Activated naive CD4-positive, alpha-beta T cell treated with anti-CD3 and anti-CD28 coated beads for 36 hours (primary cell): ENCODE data around the gene BACH1. TPM values are rescaled to one million over a fixed set of nuclear protein-coding genes. Genes with fewer than 3 reads are reported as not detected.
"Not testable (repeated sequence)": the region's sequence is repeated elsewhere in the genome, so short reads cannot be mapped to it uniquely, and the experiment has no call there.

Experiments used
- CTCF ChIA-PET: fragments of 350-600 bp; sonication (Branson Sonifier 250); formaldehyde crosslinking; loops from one replicate; lab custom pipeline; 2021; ENCODE audit warnings: antibody characterized with exemption; lab: Charles Lee
- DNase-seq: peaks from one replicate; pipeline ENCODE4 v3.0.0-alpha.2; 2020
- H3K27ac Mint-ChIP-seq: one replicate; pipeline ENCODE4 v1.8.0; 2021; ENCODE audit warnings: mild to moderate bottlenecking, mixed read lengths
- H3K27me3 Mint-ChIP-seq: one replicate; pipeline ENCODE4 v1.8.0; 2021; ENCODE audit warnings: low read depth, mixed read lengths
- H3K36me3 Mint-ChIP-seq: one replicate; pipeline ENCODE4 v1.8.0; 2021; ENCODE audit warnings: low read depth, mixed read lengths
- H3K4me1 Mint-ChIP-seq: one replicate; pipeline ENCODE4 v1.8.0; 2021; ENCODE audit warnings: low read depth, mixed read lengths
- H3K4me3 Mint-ChIP-seq: one replicate; pipeline ENCODE4 v1.8.0; 2021; ENCODE audit warnings: mild to moderate bottlenecking, moderate library complexity, mixed read lengths
- H3K9me3 Mint-ChIP-seq: one replicate; pipeline ENCODE4 v1.8.0; 2021; ENCODE audit warnings: mixed read lengths
- intact Hi-C: fragments of 100-400 bp; cut with micrococcal nuclease; formaldehyde crosslinking; loops from one replicate; pipeline ENCODE4 v1.15.1; 2023
- total RNA-seq, 2 experiments: library from RNA; stranded (reverse); gene quantifications; one replicate each; pipeline ENCODE4 v1.2.3, GENCODE V29; 2021

The BACH1 gene
- total RNA-seq, 2 experiments from 2014 or later: 22.6 to 23.2 TPM

- H3K4me3 Mint-ChIP-seq: no peak overlapping the region
- no peaks in the 10 kb centered on the region for H3K36me3 Mint-ChIP-seq
- H3K27ac Mint-ChIP-seq: peak overlapping the region; percentile 51
- no peaks in the 10 kb centered on the region for H3K27me3 Mint-ChIP-seq
- H3K4me1 Mint-ChIP-seq: peaks cover 15% of the 10 kb centered on the region
- peaks cover 3% of the 10 kb centered on the region for H3K9me3 Mint-ChIP-seq
- intact Hi-C loops: loop anchor here (1.0 to 2.0 kb wide), 3 partner anchors 29 to 69 kb away; no protein-coding TSS in a partner anchor
- DNase-seq: peak; percentile 75
- CTCF ChIA-PET: no interaction called here
Measured at GRCh38 chr21:29265690-29266479, 32.8 kb upstream of the BACH1 start.

- no peak overlapping the region for H3K4me3 Mint-ChIP-seq
- peaks cover 3% of the 10 kb centered on the region for H3K9me3 Mint-ChIP-seq
- no peaks in the 10 kb centered on the region for H3K27me3 Mint-ChIP-seq
- no peak for DNase-seq
- no peak overlapping the region for H3K27ac Mint-ChIP-seq
- no peaks in the 10 kb centered on the region for H3K36me3 Mint-ChIP-seq
- peaks cover 15% of the 10 kb centered on the region for H3K4me1 Mint-ChIP-seq
- intact Hi-C loops: no loop called here
- CTCF ChIA-PET: interaction anchor here (0.7 kb wide), 1 partner anchor 34 kb away, joined by 3 read pairs; no protein-coding TSS in a partner anchor
Measured at GRCh38 chr21:29267666-29268065, 31.1 kb upstream of the BACH1 start.

GRCh38 chr21:29271927-29272333, 26.8 kb upstream of the BACH1 start:
- Mint-ChIP-seq H3K9me3 (no peaks in the 10 kb centered on the region), H3K27ac (no peak overlapping the region), H3K4me3 (no peak overlapping the region), H3K36me3 (no peaks in the 10 kb centered on the region), H3K27me3 (no peaks in the 10 kb centered on the region), H3K4me1 (no peaks in the 10 kb centered on the region)
- intact Hi-C loops: no loop called here
- CTCF ChIA-PET: interaction anchor here (1.6 kb wide), 1 partner anchor 108 kb away, joined by 4 read pairs; no protein-coding TSS in a partner anchor
- DNase-seq: no peak

GRCh38 chr21:29277442-29277841, 21.3 kb upstream of the BACH1 start:
- intact Hi-C loops: no loop called here
- H3K36me3 Mint-ChIP-seq: peaks cover 2% of the 10 kb centered on the region
- CTCF ChIA-PET: no interaction called here
- H3K27me3 Mint-ChIP-seq: no peaks in the 10 kb centered on the region
- H3K9me3 Mint-ChIP-seq: peaks cover 14% of the 10 kb centered on the region
- peaks cover 3% of the 10 kb centered on the region for H3K4me1 Mint-ChIP-seq
- H3K27ac Mint-ChIP-seq: no peak overlapping the region
- no peak for DNase-seq
- H3K4me3 Mint-ChIP-seq: no peak overlapping the region

GRCh38 chr21:29279558-29279957, 19.2 kb upstream of the BACH1 start:
- DNase-seq: no peak
- Mint-ChIP-seq H3K27me3 (no peaks in the 10 kb centered on the region), H3K36me3 (peaks cover 2% of the 10 kb centered on the region), H3K4me3 (no peak overlapping the region), H3K27ac (no peak overlapping the region), H3K9me3 (peaks cover 14% of the 10 kb centered on the region), H3K4me1 (peaks cover 3% of the 10 kb centered on the region)
- intact Hi-C loops: no loop called here
- CTCF ChIA-PET: interaction anchor here (0.7 kb wide), 1 partner anchor 35 kb away, joined by 3 read pairs; no protein-coding TSS in a partner anchor

GRCh38 chr21:29281801-29282200, 16.9 kb upstream of the BACH1 start:
- H3K4me3 Mint-ChIP-seq, CTCF ChIA-PET, intact Hi-C loops, H3K27me3 Mint-ChIP-seq, DNase-seq, H3K27ac Mint-ChIP-seq, H3K36me3 Mint-ChIP-seq, H3K4me1 Mint-ChIP-seq: not testable (repeated sequence)
- H3K9me3 Mint-ChIP-seq: peaks cover 14% of the 10 kb centered on the region

- CTCF ChIA-PET: interaction anchor here (1.0 to 1.8 kb wide), 2 partner anchors 85 to 127 kb away, joined by 4 read pairs; no protein-coding TSS in a partner anchor
- H3K27ac Mint-ChIP-seq: no peak overlapping the region
- intact Hi-C loops: no loop called here
- H3K27me3 Mint-ChIP-seq: no peaks in the 10 kb centered on the region
- no peak overlapping the region for H3K4me3 Mint-ChIP-seq
- peaks cover 7% of the 10 kb centered on the region for H3K4me1 Mint-ChIP-seq
- H3K36me3 Mint-ChIP-seq: no peaks in the 10 kb centered on the region
- no peak for DNase-seq
- no peaks in the 10 kb centered on the region for H3K9me3 Mint-ChIP-seq
Measured at GRCh38 chr21:29287383-29287782, 11.3 kb upstream of the BACH1 start.

- H3K4me3 Mint-ChIP-seq: no peak overlapping the region
- H3K4me1 Mint-ChIP-seq: peaks cover 7% of the 10 kb centered on the region
Measured at GRCh38 chr21:29288239-29288638, 10.5 kb upstream of the BACH1 start.

GRCh38 chr21:29289317-29289716, 9.4 kb upstream of the BACH1 start:
- no peak overlapping the region for H3K4me3 Mint-ChIP-seq
- no peaks in the 10 kb centered on the region for H3K36me3 Mint-ChIP-seq
- no peak for DNase-seq
- intact Hi-C loops: no loop called here
- H3K27me3 Mint-ChIP-seq: no peaks in the 10 kb centered on the region
- H3K27ac Mint-ChIP-seq: no peak overlapping the region
- H3K9me3 Mint-ChIP-seq: no peaks in the 10 kb centered on the region
- CTCF ChIA-PET: interaction anchor here (1.3 kb wide), 1 partner anchor 94 kb away, joined by 4 read pairs; no protein-coding TSS in a partner anchor
- peaks cover 15% of the 10 kb centered on the region for H3K4me1 Mint-ChIP-seq

More at GRCh38 chr21:29288239-29288638, 10.5 kb upstream of the BACH1 start:
- Mint-ChIP-seq H3K27me3 (no peaks in the 10 kb centered on the region), H3K9me3 (no peaks in the 10 kb centered on the region), H3K27ac (no peak overlapping the region), H3K36me3 (no peaks in the 10 kb centered on the region)
- DNase-seq: no peak
- CTCF ChIA-PET: interaction anchor here (1.8 kb wide), 1 partner anchor 128 kb away, joined by 4 read pairs; no protein-coding TSS in a partner anchor
- intact Hi-C loops: no loop called here

- intact Hi-C loops: loop anchor here (10.0 kb wide), 1 partner anchor 455 kb away; no protein-coding TSS in a partner anchor
- H3K27me3 Mint-ChIP-seq: no peaks in the 10 kb centered on the region
- H3K9me3 Mint-ChIP-seq: no peaks in the 10 kb centered on the region
- no peak overlapping the region for H3K27ac Mint-ChIP-seq
- CTCF ChIA-PET: interaction anchor here (1.1 to 1.4 kb wide), 3 partner anchors 12 to 95 kb away, joined by 3 to 4 read pairs (median 3); no protein-coding TSS in a partner anchor
- H3K36me3 Mint-ChIP-seq: no peaks in the 10 kb centered on the region
- no peak for DNase-seq
- no peak overlapping the region for H3K4me3 Mint-ChIP-seq
- peaks cover 24% of the 10 kb centered on the region for H3K4me1 Mint-ChIP-seq
Measured at GRCh38 chr21:29290240-29290639, 8.5 kb upstream of the BACH1 start.

GRCh38 chr21:29293495-29293894, 5.2 kb upstream of the BACH1 start:
- Mint-ChIP-seq H3K9me3 (peaks cover 11% of the 10 kb centered on the region), H3K27ac (no peak overlapping the region), H3K27me3 (no peaks in the 10 kb centered on the region), H3K4me1 (peaks cover 29% of the 10 kb centered on the region), H3K4me3 (no peak overlapping the region), H3K36me3 (peaks cover 4% of the 10 kb centered on the region)
- CTCF ChIA-PET: no interaction called here
- DNase-seq: no peak
- intact Hi-C loops: loop anchor here (10.0 kb wide), 1 partner anchor 459 kb away; no protein-coding TSS in a partner anchor

- DNase-seq: peak; percentile 75
- peaks cover 36% of the 10 kb centered on the region for H3K4me1 Mint-ChIP-seq
- intact Hi-C loops: loop anchor here (1.0 to 10.0 kb wide), 4 partner anchors 30 to 460 kb away; no protein-coding TSS in a partner anchor
- H3K27ac Mint-ChIP-seq: peak overlapping the region; percentile 71
- CTCF ChIA-PET: interaction anchor here (0.7 to 1.6 kb wide), 3 partner anchors 12 to 205 kb away, joined by 3 read pairs; no protein-coding TSS in a partner anchor
- H3K9me3 Mint-ChIP-seq: peaks cover 11% of the 10 kb centered on the region
- H3K27me3 Mint-ChIP-seq: no peaks in the 10 kb centered on the region
- H3K36me3 Mint-ChIP-seq: peaks cover 4% of the 10 kb centered on the region
- H3K4me3 Mint-ChIP-seq: peak overlapping the region; percentile 8
Measured at GRCh38 chr21:29295066-29295650, 3.6 kb upstream of the BACH1 start.
